GM19240 (cell line): ENCODE data around the gene SLC6A19.
"Not testable (repeated sequence)": the region's sequence is repeated elsewhere in the genome, so short reads cannot be mapped to it uniquely, and the experiment has no call there.

Experiments
- DNase-seq: peaks from one replicate; pipeline ENCODE4 v3.0.0; 2011; ENCODE audit warnings: low spot score; ENCODE audit not compliant: insufficient read length

SLC6A19 gene

GRCh38 chr5:1220831-1221230 lies 19.4 kb downstream of the SLC6A19 start:
- no peak for DNase-seq

GRCh38 chr5:1221721-1222120 lies 20.3 kb downstream of the SLC6A19 start:
- no peak for DNase-seq

GRCh38 chr5:1222147-1222546 lies 20.8 kb downstream of the SLC6A19 start:
- DNase-seq, result no peak

GRCh38 chr5:1222621-1223277 lies 21.4 kb downstream of the SLC6A19 start:
- DNase-seq, result no peak

GRCh38 chr5:1223278-1223670 lies 21.9 kb downstream of the SLC6A19 start:
- no peak for DNase-seq

- DNase-seq, result no peak
These were observed 23.2 kb downstream of the SLC6A19 start for GRCh38 chr5:1224631-1225030.

- DNase-seq, result no peak
These were observed 23.7 kb downstream of the SLC6A19 start, which contains the start of gene SLC6A18 for GRCh38 chr5:1225081-1225480. TSS of gene SLC6A18 (plus strand) at chr5:1225381. CDS start at chr5:1225478, 97 bp downstream.

- no peak for DNase-seq
These were observed 24.8 kb downstream of the SLC6A19 start for GRCh38 chr5:1226231-1226630.

GRCh38 chr5:1226839-1227581 lies 25.6 kb downstream of the SLC6A19 start:
- no peak for DNase-seq

GRCh38 chr5:1227667-1228066 lies 26.3 kb downstream of the SLC6A19 start:
- DNase-seq, result no peak

- DNase-seq, result no peak
These were observed 26.7 kb downstream of the SLC6A19 start for GRCh38 chr5:1228120-1228519.

- not testable (repeated sequence) for DNase-seq
These were observed 27.6 kb downstream of the SLC6A19 start for GRCh38 chr5:1229023-1229422.

GRCh38 chr5:1229822-1230221 lies 28.4 kb downstream of the SLC6A19 start:
- DNase-seq, result no peak

- DNase-seq, result no peak
These were observed 29.2 kb downstream of the SLC6A19 start for GRCh38 chr5:1230551-1230950.

GRCh38 chr5:1231354-1231905 lies 30.0 kb downstream of the SLC6A19 start:
- no peak for DNase-seq

- no peak for DNase-seq
These were observed 31.4 kb downstream of the SLC6A19 start for GRCh38 chr5:1232780-1233179.

- no peak for DNase-seq
These were observed 34.0 kb downstream of the SLC6A19 start for GRCh38 chr5:1235379-1235778.

- DNase-seq, result no peak
These were observed 34.4 kb downstream of the SLC6A19 start for GRCh38 chr5:1235838-1236237.

GRCh38 chr5:1239505-1240251 lies 38.3 kb downstream of the SLC6A19 start:
- no peak for DNase-seq

- DNase-seq, result no peak
These were observed 39.3 kb downstream of the SLC6A19 start for GRCh38 chr5:1240496-1241260.

GRCh38 chr5:1241509-1242080 lies 40.2 kb downstream of the SLC6A19 start:
- DNase-seq, result no peak
